ENCODE data around the gene SEC23B.
"Not testable (repeated sequence)": the region's sequence is repeated elsewhere in the genome, so short reads cannot be mapped to it uniquely, and the experiment has no call there.

SEC23B gene

GRCh38 chr20:18526761-18527160, 19.0 kb downstream of the SEC23B start:
- DNase-seq, result not testable (repeated sequence)

DNA sequence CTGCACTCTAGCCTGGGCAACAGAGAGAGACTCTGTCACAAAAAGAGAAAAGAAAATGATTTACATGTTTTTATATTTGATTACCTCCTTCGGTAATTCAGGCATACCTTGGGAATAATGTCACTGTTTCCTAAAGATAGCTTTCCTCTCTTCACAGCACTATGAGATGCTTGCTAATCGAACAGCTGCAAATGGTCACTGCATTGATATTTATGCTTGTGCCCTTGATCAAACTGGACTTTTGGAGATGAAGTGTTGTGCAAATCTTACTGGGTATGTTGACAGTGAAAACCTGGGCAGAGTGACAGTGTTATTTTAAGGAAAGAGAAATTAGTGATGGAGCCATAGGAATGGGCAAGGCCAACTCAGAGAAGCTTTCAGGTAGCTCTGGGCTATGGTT, 19.6 kb downstream of the SEC23B start:
- DNase-seq, result no peak

DNA sequence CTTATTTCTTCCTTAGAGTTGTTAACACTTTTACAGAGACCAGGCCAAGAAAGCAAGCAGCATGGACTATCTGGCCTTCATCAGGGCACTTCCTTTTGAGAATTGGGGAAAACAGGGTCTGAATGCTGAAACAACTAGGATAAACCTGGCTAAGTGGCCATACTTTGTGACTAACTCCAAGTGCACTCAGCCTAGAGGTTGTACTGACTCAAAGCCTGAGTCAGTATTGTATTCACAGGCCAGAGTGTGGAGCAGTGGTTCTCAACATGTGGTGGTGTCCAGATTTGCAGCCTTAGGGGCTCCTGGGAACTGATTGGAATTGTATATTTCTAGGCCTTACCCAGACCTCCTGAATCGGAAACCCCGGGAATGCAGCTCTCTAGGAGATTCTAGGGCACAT, 20.1 kb downstream of the SEC23B start:
- no peak for DNase-seq

- DNase-seq, result no peak
These were observed 21.3 kb downstream of the SEC23B start for GRCh38 chr20:18529041-18529440.

- no peak for DNase-seq
These were observed 24.9 kb downstream of the SEC23B start for GRCh38 chr20:18532626-18533025.

DNA sequence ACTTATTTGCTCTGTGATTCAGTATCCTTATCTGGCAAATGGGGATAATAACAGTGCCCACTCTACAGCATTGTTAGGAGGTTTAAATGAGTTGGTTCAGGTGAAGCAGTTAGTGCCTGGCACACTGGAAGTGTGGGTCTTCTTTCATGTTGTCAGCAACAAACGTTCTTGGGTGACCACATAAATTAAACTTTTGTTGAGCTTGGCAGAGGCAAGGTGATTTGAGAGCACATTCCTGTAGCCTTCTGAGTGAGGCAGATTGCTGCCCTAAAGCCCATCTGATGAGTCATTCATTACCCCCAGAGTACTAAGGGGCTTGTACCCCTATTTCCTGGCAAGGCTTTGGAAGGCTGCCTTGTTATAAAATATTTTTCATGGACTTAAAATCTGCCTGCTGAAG, 25.8 kb downstream of the SEC23B start:
- no peak for DNase-seq

DNA sequence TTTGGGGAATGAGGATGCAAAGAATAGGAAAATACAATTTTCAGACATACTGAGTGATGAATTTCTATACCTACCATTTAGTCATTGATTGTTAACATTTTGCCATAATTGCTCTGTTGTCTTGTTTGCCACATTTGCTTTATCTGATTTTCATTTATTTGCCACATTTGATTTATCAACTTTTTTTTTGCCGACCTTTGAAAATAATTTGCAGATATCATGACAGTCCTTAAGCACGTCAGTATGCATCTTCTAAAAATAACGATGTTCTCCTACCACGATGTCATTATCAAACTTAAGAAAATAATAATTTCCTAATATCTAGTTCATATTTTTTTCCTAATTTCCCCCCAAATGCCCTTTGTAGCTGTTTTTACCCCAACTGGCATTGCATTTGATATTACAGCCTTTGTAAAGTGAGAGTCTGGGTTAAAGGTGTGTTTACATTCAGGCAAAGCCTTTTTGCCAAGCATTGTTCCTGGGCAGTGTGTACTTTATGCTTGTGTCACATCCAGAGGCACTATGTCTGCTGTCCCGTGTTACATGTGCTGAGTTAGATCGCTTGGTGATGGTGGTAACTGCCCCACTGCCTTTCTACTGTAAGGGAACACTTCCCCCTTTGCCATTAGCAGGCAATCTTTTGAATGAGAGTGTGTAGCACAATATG, 26.4 kb downstream of the SEC23B start:
- DNase-seq, result no peak

DNA sequence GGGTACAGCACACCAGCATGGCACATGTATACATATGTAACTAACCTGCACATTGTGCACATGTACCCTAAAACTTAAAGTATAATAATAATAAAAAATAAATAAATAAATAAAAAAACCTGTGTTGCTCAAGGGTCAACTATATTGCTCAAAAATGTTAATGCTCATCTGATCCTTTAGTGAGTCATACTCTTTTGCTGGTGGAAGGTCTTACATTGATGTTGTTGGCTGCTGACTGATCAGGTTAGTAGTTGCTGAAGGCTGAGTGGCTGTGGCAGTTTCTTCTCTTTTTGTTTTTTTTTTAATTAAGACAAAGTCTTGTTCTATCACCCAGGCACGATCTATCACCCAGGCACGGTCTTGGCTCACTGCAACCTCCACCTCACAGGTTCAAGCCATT, 29.9 kb downstream of the SEC23B start:
- no peak for DNase-seq

DNA sequence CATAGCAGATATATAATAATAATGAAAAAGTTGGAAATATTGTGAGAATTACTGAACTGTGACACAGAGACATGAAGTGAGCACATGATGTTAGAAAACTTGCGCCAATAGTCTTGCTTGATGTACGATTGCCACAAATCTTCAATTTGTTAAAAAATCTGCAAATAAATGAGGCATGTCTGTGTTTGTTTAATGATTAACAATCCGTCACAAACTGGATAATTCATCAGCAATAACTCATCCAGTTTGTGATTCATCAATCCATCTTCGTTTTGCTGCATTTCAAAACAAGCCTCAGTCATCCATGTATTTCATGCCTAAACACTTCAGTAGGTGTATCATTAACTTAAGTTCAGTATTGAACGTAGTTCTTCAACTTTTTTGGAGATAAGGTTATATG, 34.0 kb downstream of the SEC23B start:
- no peak for DNase-seq

- DNase-seq, result no peak
These were observed 35.5 kb downstream of the SEC23B start for GRCh38 chr20:18543216-18543615.

- DNase-seq, result no peak
These were observed 36.2 kb downstream of the SEC23B start for GRCh38 chr20:18543932-18544331.

DNA sequence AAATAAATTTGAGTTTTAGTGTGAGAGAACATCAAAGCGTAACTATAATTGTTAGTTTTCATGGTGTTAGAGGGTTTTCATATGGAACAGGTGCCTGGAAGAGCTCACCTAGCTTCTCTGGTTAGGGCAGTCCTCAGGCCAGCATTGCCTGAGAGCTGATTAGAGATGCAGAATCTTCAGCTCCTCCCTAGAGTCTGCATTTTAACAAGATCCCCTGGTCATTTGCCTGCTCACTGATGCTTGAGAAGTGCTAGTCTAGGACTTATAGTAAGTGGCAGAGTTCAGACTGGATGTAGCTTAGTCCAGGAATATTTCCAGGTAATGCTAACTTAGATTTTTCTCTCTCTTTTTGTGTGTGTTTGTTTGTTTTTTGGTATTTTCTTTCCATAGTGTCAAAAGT, 37.8 kb downstream of the SEC23B start:
- DNase-seq, result no peak

DNA sequence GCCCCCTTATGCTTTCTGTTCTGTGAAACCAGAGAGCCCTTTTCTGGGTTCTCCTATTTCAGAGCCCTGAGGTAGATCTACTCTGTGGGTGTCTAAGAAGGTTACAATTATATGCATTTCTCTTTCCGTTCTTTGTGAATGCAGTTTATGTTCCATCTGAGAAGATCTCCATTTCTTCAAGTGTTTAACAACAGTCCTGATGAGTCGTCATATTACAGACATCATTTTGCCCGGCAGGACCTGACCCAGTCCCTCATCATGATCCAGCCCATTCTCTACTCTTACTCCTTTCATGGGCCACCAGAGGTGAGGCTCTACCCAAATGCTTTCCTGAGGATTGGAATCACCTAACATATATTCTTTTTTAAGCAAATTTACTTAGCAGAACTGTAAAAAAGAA, 40.7 kb downstream of the SEC23B start:
- no peak for DNase-seq

- DNase-seq, result no peak
These were observed 46.0 kb downstream of the SEC23B start for GRCh38 chr20:18553746-18554145.

GRCh38 chr20:18566892-18567738, 59.4 kb downstream of the SEC23B start, which contains the start of gene SMIM26:
TSS of gene SMIM26 (plus strand) at chr20:18567432. CDS start at chr20:18567479, 47 bp downstream.
- peak; percentile 93 for DNase-seq

GRCh38 chr20:18567739-18568091, 60.0 kb downstream of the SEC23B start:
- DNase-seq, result no peak

DNA sequence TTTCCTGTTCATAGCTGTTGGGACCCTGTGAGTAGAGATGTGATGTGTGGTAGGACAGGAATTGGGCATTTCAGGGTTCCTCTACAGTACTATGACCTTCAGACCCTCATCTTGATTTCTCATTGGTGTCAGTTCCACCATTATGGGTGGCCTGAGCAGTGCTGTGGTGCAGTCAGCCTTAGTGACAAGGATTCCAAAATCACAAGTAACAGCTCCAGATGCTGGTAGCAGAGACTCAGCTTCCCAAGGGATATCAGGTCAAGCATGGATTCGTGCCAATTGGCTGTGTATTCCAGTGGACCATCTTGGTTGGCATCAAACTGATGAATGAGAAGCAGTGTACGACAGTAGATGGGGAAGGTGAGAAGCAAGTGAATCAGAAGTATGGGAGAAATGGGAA, 63.3 kb downstream of the SEC23B start:
- no peak for DNase-seq

GRCh38 chr20:18571578-18571977, 63.8 kb downstream of the SEC23B start:
- DNase-seq, result no peak

DNA sequence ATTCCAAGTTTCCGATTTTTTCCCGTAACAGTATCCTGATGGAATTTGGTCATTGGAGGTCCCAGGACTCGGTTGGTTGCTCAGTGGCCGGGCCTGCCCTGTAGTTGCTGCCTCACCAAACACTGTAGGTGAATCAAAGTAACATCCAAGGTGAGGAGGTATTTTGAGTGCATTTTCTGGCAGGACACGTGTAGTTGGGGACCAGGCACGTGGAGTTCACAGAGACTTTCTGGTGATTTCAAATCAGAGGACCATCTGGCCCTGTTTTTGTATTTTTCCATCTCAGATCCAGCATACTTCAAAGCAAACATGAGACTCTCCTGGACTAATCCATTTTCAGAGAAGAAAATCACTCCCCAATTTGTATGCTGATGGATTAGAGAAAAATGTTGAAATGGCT, 70.2 kb downstream of the SEC23B start:
- no peak for DNase-seq

DNA sequence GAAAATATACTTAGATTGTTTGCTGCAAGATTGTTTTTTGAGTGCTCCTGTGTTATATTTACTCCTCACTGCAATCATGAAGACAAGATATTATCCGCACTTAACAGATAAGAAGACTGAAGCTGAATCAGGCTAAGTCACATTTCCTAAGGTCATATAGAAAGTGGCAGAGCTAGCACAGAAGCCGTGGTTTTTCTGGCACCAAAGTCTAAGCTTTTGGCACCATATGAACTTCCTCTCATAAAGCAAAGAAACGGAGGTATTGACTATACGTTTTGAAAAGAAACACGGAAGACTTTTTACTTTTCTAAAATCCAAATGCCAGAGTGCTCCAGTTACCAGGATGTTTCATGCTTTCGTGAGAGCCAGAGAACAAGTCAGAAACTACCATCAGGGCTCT, 70.8 kb downstream of the SEC23B start:
- DNase-seq, result no peak

DNA sequence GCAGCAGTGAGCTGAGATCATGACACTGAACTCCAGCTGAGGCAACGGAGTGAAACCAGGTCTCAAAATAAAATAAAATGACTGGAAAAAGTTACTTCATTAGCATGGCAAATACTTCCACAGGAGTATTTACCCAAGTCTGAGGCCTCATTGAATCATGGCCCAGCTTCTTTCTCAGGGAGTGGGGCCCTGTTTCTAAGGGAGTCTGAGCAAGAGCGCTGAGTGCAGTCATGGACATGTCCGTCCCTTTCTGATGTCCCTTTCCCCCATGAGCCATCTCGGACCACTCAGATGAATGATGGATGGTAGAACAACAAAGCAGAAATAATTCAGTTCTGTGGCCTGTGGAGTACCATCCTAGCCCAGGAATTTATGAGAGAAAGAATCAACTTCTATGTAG, 72.3 kb downstream of the SEC23B start:
- DNase-seq, result no peak

- DNase-seq, result no peak
These were observed 77.4 kb downstream of the SEC23B start for GRCh38 chr20:18585134-18585533.

DNA sequence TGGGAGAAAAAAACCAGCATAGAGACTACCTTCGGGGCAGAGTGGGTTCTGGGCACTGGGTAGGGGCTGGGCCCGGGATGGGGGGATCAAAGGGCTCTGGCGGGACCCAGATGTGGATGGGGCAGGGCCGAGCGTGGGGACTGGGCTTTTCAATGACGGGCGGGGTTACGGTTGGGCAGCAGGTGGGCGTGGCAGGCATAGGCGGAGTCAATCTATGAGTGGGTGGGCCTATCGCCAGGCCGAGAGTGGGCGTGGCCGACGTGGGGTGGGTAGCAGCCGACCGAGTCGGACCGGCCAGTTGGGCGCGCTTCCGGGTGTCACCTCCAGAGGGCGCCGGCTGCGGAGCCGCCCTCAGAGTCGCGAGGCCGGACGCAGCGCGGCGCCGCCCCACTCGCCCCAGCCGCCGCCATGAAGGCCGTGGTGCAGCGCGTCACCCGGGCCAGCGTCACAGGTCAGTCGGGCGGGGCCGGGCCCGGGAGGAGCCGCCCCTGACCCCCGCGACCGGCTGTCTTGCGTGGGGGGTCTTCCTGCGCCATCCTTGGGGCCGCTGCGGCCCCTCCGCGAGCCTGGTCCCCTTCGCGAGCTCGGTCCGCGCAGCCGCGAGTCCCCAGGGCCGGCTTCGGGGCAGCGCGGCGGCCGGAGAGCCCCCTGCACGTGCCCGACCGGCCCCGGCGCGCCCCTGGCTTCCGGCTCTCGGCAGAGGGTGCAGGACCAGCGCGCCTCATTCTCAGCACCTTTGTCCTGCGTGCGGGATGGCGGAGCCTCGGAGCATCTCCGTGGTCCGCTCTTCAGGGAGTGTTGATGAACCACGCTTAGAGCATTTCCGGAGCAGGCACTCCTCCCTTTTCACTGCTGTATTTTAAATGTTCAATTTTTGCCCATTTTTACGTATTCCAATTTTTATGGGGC, 80.2 kb downstream of the SEC23B start, which contains the start of gene DTD1:
Gene DTD1 (plus strand): TSS at position 390 of the 909 bp plus-strand sequence. CDS start 19 bp downstream, at position 409.
- DNase-seq, result peak; percentile 89

Data from left hindlimb (tissue), 1 donor.